H1 (cell line): ENCODE measurements around the gene PBX2. TPM values are rescaled to one million over a fixed set of nuclear protein-coding genes. Genes with fewer than 3 reads are reported as not detected.

Source experiments
- BCL11A ChIP-seq, 2 experiments: IDR thresholded peaks; one replicate each; pipeline ENCODE4 v1.6.1; 2011; ENCODE audit warnings: low read depth in 2 of 2, low read length in 2 of 2, mild to moderate bottlenecking in 2 of 2
- BRCA1 ChIP-seq: IDR thresholded peaks from 2 replicates; pipeline ENCODE4 v1.6.1; 2012; ENCODE audit warnings: low read depth, low read length, improper control_type of control experiment
- CHD1 ChIP-seq: IDR thresholded peaks from 2 replicates; pipeline ENCODE4 v1.6.1; 2012; ENCODE audit warnings: low read depth, low read length, improper control_type of control experiment
- CTBP2 ChIP-seq: IDR thresholded peaks from 2 replicates; pipeline ENCODE4 v1.7.0; 2011; ENCODE audit warnings: borderline replicate concordance, mild to moderate bottlenecking, moderate library complexity, mixed read lengths, low read length; ENCODE audit not compliant: insufficient read depth, insufficient read length
- KDM1A ChIP-seq: fragments of 200-600, 300-600 bp; sonication (generic); IDR thresholded peaks from 2 replicates; pipeline ENCODE4 v1.7.1; 2016; ENCODE audit warnings: mild to moderate bottlenecking, low read length, borderline replicate concordance
- KDM4A ChIP-seq: IDR thresholded peaks from one replicate; pipeline ENCODE4 v1.7.1; 2012; ENCODE audit warnings: low read depth, mild to moderate bottlenecking, moderate library complexity, low read length, inconsistent platforms; ENCODE audit not compliant: severe bottlenecking
- KDM5A ChIP-seq: fragments of 200-600 bp; IDR thresholded peaks from 2 replicates; pipeline ENCODE4 v1.7.1; 2012; ENCODE audit warnings: mild to moderate bottlenecking, low read length, inconsistent platforms, mixed read lengths
- RAD21 ChIP-seq, 2 experiments: IDR thresholded peaks in 1 of 2; conservative IDR thresholded peaks in 1 of 2; 2 replicates each; pipeline ENCODE4 v1.6.1; 2011; ENCODE audit warnings: low read depth in 2 of 2, low read length in 2 of 2, improper control_type of control experiment in 1 of 2, inconsistent platforms in 1 of 2, mild to moderate bottlenecking in 1 of 2, moderate library complexity in 1 of 2
- SIX5 ChIP-seq: IDR thresholded peaks from 2 replicates; pipeline ENCODE4 v1.6.1; 2011; ENCODE audit warnings: mild to moderate bottlenecking, low read depth, low read length
- SP2 ChIP-seq: IDR thresholded peaks from 2 replicates; pipeline ENCODE4 v1.6.1; 2012; ENCODE audit warnings: mild to moderate bottlenecking, low read length, inconsistent platforms
- SRF ChIP-seq: IDR thresholded peaks from 2 replicates; pipeline ENCODE4 v1.6.1; 2011; ENCODE audit warnings: mild to moderate bottlenecking, low read depth, low read length, moderate library complexity
- polyA plus RNA-seq, 7 experiments: library from polyadenylated mRNA; depleted of rRNA in 3 of 7; stranded (reverse) in 5 of 7; unstranded in 2 of 7; fragments of >200 nt in 5 of 7; fragments of 200-250 nt in 2 of 7; gene quantifications; 1 replicate in 5 of 7; 2 replicates in 1 of 7; 4 replicates in 1 of 7; pipeline versions ENCODE4 v1.2.1 to v1.2.3, GENCODE V29; 2011 to 2013; ENCODE audit warnings: missing spikeins in 2 of 7, mixed read lengths in 2 of 7
- total RNA-seq: library from RNA; stranded (reverse); fragmentation: NEBNext Ultra II Directional; extraction: Animal tissue kit (Norgen Biotek cat#: 25700); gene quantifications from 2 replicates; pipeline ENCODE4 v1.2.1, GENCODE V29; 2021

The PBX2 gene
- total and polyA plus RNA-seq, 2 of the 8 experiments (the other 6 are each of a cell fraction or from before 2014, with no cell fraction given): 102 to 130 TPM

- TF ChIP-seq SIX5: no peak
- no peak for TF ChIP-seq KDM5A
- no peak; a peak in 1 of 4 replicates for TF ChIP-seq RAD21 (IDR thresholded peaks at IDR 0.05 in 1 of 2, conservative IDR thresholded peaks at IDR 0.05 in 1 of 2; ENCODE audit: low read depth in 2 of 2, low read length in 2 of 2)
- TF ChIP-seq BCL11A (IDR thresholded peaks at IDR 0.05; ENCODE audit: low read depth in 2 of 2, low read length in 2 of 2): no peak
- peak; percentile 69 for TF ChIP-seq KDM4A
- TF ChIP-seq KDM1A: no peak
- no peak for TF ChIP-seq BRCA1
- TF ChIP-seq SRF: no peak
- TF ChIP-seq CHD1: no peak
- TF ChIP-seq CTBP2: no peak
- no peak for TF ChIP-seq SP2
Observed at GRCh38 chr6:32149932-32150870, 39.8 kb downstream of the PBX2 start (continued).
